HG02981 (cell line): ENCODE results near the gene SNAPIN.
"Not testable (repeated sequence)": the region's sequence is repeated elsewhere in the genome, so short reads cannot be mapped to it uniquely, and the experiment has no call there.

ENCODE experiments used
- ATAC-seq: cut with Tn5 transposase; IDR thresholded peaks from one replicate; pipeline ENCODE4 v1.9.1; 2021; ENCODE audit warnings: mild to moderate bottlenecking, moderate library complexity; ENCODE audit not compliant: unreplicated experiment

The SNAPIN gene

GRCh38 chr1:153626904-153627714 lies 31.4 kb upstream of the SNAPIN start, which contains the start of gene S100A13:
Gene S100A13 (minus strand): TSS chr1:153627505. CDS start chr1:153626472, 1,033 bp downstream.
- no peak for ATAC-seq

GRCh38 chr1:153627715-153628626 lies 30.5 kb upstream of the SNAPIN start, which contains the start of gene S100A1:
Gene S100A1 (plus strand): TSS chr1:153628434. CDS start chr1:153630522, 2,088 bp downstream.
- no peak for ATAC-seq

- ATAC-seq, result no peak
Observed at GRCh38 chr1:153628638-153629342, 29.7 kb upstream of the SNAPIN start.

GRCh38 chr1:153629343-153629665 lies 29.2 kb upstream of the SNAPIN start:
- no peak for ATAC-seq

GRCh38 chr1:153629971-153630370 lies 28.5 kb upstream of the SNAPIN start:
- ATAC-seq, result no peak

GRCh38 chr1:153630384-153630783 lies 28.1 kb upstream of the SNAPIN start:
- no peak for ATAC-seq

GRCh38 chr1:153631047-153632022 lies 27.2 kb upstream of the SNAPIN start:
- ATAC-seq, result no peak

GRCh38 chr1:153633161-153633753 lies 25.2 kb upstream of the SNAPIN start:
- no peak for ATAC-seq

GRCh38 chr1:153633754-153634665 lies 24.5 kb upstream of the SNAPIN start, which contains the start of gene CHTOP:
Gene CHTOP (plus strand): TSS chr1:153634066. CDS start chr1:153636589, 2,523 bp downstream.
- ATAC-seq, result peak; percentile 85

GRCh38 chr1:153635872-153636271 lies 22.6 kb upstream of the SNAPIN start:
- no peak for ATAC-seq

GRCh38 chr1:153636312-153636711 lies 22.2 kb upstream of the SNAPIN start:
- no peak for ATAC-seq

GRCh38 chr1:153638261-153638660 lies 20.2 kb upstream of the SNAPIN start:
- no peak for ATAC-seq

GRCh38 chr1:153639280-153639679 lies 19.2 kb upstream of the SNAPIN start:
- no peak for ATAC-seq

GRCh38 chr1:153640213-153640612 lies 18.3 kb upstream of the SNAPIN start:
- ATAC-seq, result not testable (repeated sequence)

- ATAC-seq, result no peak
Observed at GRCh38 chr1:153640861-153641260, 17.6 kb upstream of the SNAPIN start.

GRCh38 chr1:153642161-153642560 lies 16.3 kb upstream of the SNAPIN start:
- ATAC-seq, result no peak

GRCh38 chr1:153643100-153643499 lies 15.4 kb upstream of the SNAPIN start:
- no peak for ATAC-seq

- ATAC-seq, result no peak
Observed at GRCh38 chr1:153643816-153644215, 14.7 kb upstream of the SNAPIN start.
